AG08395 (cell line): Measurements from ENCODE around the gene DEGS2.
"Not testable (repeated sequence)": the region's sequence is repeated elsewhere in the genome, so short reads cannot be mapped to it uniquely, and the experiment has no call there.

ENCODE experiments used
- DNase-seq: peaks from one replicate; pipeline ENCODE4 v3.0.0; 2012; ENCODE audit warnings: mixed read lengths, low spot score

DEGS2 gene

GRCh38 chr14:100178691-100179090 lies 19.2 kb upstream of the DEGS2 start:
- no peak for DNase-seq

- no peak for DNase-seq
Measured at GRCh38 chr14:100176811-100177327, 17.4 kb upstream of the DEGS2 start.

- DNase-seq, result no peak
Measured at GRCh38 chr14:100173353-100173752, 13.9 kb upstream of the DEGS2 start.

GRCh38 chr14:100172811-100173210 lies 13.4 kb upstream of the DEGS2 start:
- no peak for DNase-seq

DNA sequence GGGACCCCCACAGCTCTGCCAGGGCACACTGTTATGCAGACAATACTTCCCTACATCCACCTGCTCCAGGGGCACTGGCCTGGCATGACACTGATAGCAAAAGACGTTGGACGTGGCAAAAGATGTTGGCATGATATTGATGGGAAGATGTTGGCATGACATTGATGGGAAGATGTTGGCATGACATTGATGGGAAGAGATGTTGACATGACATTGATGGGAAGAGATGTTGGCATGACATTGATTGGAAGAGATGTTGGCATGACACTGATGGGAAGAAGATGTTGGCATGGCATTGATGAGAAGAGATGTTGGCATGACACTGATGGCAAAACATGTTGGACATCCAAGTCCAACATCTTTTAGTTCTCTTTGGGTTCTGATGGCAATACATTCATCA lies 11.4 kb upstream of the DEGS2 start:
- DNase-seq, result no peak

- no peak for DNase-seq
Measured at GRCh38 chr14:100168506-100168905, 9.1 kb upstream of the DEGS2 start.

DNA sequence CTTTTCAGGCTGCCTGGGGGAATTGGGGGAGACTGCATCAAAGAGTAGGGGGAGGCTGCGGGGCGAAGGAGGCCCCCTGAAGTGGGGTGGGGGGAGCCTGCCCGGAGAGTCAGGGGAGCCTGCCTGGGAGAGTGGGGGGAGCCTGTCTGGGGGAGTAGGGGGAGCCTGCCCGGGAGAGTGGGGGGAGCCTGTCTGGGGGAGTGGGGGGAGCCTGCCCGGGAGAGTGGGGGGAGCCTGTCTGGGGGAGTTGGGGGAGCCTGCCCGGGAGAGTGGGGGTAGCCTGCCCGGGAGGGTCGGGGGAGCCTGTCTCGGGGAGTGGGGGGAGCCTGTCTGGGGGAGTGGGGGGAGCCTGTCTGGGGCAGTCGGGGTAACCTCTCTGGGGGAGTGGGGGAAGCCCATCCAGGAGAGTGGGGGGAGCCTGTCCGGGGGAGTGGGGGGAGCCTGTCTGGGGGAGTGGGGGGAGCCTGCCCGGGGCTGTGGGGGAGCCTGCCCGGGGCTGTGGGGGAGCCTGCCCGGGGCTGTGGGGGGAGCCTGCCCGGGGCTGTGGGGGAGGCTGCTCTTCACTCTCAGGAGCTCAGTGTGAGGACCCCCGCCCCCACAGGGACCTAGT lies 6.5 kb upstream of the DEGS2 start:
- no peak for DNase-seq

GRCh38 chr14:100165376-100165775 lies 5.9 kb upstream of the DEGS2 start:
- no peak for DNase-seq

DNA sequence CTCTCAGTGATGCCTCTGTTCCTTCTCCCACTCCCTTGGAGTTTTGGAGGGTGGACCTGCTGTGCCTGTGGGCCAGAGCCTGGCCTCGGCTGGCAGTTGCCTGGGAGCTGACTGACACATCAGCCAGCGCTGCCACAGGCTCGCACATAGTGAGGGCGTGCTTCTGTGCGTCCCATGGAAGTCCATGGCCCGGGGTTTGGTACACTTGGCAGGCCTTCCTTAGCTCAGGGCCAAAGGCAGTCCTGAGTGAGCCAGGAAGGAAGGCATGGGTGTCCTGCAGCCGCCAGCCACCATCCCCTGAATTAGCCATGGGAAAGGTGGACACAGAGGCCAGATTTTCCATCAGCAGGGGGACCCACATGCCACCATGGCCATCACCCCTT lies 1.1 kb upstream of the DEGS2 start:
- DNase-seq, result no peak

DNA sequence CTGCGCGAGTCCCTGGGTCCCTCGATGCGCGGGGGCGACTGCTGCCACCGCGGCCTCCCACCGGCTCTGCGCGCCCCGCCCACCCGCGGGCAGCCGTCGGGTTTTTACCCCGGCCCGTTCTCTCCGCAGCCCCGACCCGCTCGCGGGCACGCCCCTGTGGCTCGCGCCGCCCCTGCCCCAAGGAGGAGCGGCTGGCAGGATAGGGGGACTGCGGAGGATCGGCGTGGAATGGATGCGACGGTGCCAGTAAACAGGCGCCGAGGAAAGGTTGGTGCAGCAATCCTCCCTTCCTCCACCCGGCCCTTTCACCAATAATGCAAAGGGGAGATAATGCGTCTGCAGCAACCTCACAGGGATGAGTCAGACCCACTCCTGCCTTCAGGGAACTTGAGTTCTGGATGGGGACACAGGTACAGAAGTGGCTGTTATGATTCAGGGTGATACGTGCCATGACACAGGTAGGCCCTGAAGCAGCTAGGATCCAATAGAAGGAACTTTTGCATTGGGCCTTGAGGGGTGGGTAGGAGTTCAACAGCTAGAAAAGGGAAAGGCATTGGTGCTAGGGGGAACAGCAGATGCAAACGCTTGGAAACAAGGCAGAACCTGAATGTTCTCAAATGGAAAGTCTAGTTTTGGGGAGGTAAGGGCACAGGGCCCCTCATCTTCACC lies 554 bp upstream of the DEGS2 start:
- no peak for DNase-seq

DNA sequence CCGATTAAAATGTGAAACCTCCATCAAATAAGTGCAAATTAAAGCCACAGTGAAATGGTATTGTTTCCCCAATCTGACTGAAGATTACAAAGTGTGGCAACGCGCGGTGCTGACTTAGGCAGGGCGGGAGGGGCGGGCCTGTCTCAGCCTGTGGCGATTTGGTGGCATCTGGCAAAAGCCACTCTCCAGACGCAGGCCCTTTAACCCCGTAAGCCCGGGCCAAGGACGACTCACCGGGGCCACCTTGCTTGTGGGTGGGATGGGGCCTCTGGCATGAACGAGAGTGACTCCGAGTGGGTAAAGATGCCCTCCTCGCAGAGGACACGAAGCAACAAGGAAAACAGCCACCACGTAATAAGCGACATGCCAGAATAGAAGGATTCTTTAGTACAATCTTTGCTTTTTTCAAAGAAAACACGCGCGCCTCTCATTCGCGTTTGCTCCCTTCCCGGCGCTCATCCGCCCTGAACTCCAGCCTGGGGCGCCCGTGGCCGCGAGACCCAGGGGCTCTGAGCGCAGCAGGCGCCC lies 815 bp downstream of the DEGS2 start:
- no peak for DNase-seq

GRCh38 chr14:100157548-100158232 lies 1.8 kb downstream of the DEGS2 start:
- not testable (repeated sequence) for DNase-seq

DNA sequence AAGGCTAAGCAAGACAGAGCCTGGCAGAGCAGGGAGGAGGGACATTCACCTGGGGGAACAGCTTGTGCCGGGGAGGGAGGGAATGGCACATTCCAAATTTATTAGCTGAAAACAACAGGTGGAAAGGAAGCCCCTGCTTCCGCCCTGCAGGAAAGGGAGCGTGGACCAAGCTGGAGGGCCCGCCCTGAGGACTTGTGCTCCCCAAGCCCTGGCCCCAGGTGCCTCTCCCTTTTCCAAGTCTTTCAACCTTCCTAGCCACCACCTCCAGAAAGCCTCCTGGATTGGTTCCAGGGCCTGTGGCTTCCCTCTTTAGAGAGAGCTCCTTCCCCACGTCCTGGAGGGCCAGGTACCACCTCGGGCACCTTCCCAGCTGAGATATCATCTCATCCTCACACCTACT lies 2.7 kb downstream of the DEGS2 start:
- DNase-seq, result no peak

GRCh38 chr14:100155756-100156616 lies 3.5 kb downstream of the DEGS2 start:
- no peak for DNase-seq

DNA sequence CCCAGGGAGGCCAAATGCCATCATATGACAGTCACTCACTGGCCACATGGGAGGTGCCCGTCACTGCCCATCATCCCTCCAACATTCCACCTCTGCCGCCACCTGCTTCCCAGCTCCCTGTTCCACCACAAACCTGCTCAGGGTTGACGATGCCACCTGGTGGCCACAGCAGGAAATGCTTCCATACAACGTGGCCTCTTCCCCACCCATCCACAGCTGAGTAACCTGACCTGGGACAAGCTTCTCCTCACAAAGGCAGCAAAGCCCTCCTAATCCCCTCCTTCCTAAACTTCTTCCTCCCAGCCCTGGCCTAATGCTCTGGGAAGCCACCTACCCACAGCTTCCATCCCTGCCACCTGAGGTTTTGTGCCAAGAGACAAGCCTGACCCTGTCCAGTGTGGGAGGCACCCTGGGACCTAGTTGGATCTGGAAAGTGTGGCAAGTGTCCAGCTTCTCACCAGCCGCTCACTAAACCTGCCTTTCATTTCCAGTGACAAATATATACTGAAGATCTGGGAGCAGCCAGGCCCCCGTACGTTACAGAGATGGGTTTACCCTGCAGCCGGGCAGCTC lies 4.3 kb downstream of the DEGS2 start:
- DNase-seq, result peak; percentile 27

GRCh38 chr14:100153560-100153959 lies 5.9 kb downstream of the DEGS2 start:
- DNase-seq, result no peak

- no peak for DNase-seq
Measured at GRCh38 chr14:100152091-100152490, 7.4 kb downstream of the DEGS2 start.

- DNase-seq, result no peak
Measured at GRCh38 chr14:100150932-100151587, 8.4 kb downstream of the DEGS2 start.

DNA sequence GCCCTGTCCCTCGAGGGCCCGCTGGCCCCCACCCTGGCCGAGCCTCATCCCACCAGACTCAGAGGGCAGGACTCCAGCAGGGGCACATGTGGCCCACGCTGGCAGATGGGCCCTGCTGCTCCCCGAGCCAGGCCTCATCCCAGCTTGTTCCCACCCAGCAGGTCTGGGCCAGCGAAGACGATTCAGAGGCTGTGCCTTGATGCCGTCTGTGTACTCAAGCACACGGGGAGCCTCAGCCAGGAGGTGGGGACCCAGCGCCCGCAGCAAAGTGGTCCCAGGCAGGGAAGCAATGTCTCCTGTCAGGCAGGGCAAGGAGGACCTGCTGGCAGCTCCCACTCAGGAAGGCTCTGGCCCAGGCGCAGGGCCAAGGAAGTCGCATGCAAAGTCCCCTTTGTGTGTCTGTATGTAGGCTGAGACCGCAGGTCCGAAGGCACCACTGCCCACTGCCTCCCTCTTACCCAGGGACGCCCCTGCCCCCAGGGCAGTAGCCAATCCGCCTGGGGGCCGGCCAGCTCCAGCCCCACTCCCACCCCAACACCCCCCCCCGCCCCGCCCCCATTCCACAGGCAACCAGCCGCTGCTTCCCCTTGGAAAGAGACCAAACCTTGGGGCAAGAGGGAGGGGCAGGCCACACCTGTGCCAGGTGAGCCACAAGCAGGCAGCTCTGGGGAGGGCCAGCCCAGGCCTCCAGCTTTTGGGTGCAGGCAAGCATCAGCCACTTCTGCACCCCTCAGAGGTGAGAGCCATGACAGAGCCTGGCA lies 9.4 kb downstream of the DEGS2 start:
- no peak for DNase-seq
